HG03342 (cell line): ENCODE data around the gene EFNA4.

ENCODE experiments used
- ATAC-seq: cut with Tn5 transposase; IDR thresholded peaks from one replicate; pipeline ENCODE4 v1.9.1; 2021; ENCODE audit warnings: mild to moderate bottlenecking, moderate library complexity; ENCODE audit not compliant: unreplicated experiment

Gene EFNA4

DNA sequence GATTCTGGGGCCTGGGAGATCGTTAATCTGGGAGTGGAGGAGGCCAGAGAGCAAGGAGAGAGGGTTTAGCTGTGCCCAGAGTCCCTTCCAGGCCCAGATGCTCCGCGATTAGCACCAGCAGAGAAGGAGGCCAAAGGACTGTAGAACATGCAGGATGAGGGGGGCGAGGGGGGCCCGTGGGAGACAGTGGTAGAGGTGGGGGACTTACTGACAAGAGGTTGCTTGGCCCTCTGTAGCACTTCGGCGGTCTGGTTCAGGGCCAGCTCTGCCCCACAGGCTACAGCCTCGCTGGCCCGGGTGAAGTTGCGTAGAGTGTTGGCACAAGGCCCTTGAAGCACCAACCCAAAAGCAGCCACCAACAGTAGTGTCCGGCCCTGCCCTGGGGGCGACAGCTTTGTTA lies 30.7 kb upstream of the EFNA4 start:
- ATAC-seq: no peak

DNA sequence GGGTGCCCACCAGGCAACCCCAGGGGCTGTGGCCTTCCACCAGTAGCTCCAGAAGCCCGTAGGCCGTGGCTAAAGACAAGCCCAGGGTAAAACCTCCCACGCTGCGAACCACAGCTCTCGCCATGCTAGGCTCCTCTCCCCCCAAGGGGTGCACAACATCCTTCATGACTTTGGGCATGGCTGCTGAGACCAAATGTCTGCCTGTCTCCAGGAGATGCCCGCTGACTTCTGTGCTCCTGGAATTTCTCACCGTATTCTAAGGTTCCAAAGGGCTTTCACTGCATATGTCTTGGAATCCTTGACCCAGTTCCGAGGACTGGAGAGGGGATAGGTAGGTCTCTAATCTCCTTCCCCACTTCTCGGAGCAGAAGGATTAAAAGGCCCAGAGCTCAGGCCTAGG lies 30.0 kb upstream of the EFNA4 start, which contains the start of the genes DCST1 and DCST2:
Gene DCST1, plus strand, starts transcription at position 301 of the 400 bp plus-strand sequence. CDS start 213 bp downstream, outside the sequence.
Gene DCST2, minus strand, starts transcription at position 258 of the 400 bp plus-strand sequence. Its CDS starts 80 bp downstream, at position 178.
- no peak for ATAC-seq

GRCh38 chr1:155034318-155035208 lies 29.0 kb upstream of the EFNA4 start:
- ATAC-seq: no peak

GRCh38 chr1:155035936-155036335 lies 27.6 kb upstream of the EFNA4 start:
- no peak for ATAC-seq

DNA sequence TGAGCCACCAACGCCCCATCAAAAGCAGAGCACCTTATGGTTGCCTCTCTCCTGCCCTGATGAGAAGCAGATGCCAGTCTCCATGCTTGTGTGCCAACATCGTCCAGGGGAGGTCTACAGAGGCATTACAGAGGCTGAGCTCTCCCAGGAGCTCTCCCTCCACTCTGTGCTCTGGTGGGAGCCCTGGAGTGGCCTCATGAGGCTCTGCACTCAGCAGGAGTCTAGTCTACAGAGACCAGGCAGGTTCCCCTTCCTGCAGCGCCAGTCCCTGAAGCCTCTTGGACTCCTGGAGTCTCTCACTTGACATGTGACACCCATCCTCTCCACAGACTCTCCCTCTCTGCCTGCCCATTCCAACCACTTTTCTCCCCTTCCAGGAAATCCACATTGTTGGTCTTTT lies 26.5 kb upstream of the EFNA4 start:
- ATAC-seq: no peak

DNA sequence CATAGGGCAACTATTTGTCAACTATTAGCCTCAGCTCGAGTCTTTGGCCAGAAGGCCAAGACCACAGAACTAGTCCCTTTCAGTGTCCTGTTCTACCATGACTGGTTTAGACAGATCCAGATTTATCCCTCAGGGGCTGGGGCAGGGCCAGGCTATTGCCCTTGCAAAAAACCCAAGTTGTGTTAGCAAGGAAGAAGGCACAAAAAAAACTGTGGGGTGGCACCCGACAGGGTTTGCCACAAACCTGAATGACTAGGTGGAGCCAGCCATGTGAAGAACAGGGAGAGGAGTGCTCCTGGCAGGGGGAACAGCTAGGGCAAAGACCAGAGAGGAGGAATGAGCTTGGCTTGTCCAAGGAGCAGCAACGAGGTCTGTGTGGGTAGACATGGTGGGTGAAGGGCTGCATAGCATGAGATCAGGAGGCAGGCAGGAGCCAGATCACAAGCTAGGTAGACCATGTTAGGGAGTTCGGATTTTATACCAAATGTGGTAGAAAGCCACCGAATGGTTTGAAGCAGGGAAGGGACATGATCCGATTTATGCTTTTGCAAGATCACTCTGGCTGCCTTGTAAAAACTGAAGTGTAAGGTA lies 25.6 kb upstream of the EFNA4 start:
- no peak for ATAC-seq

GRCh38 chr1:155038602-155039307 lies 24.8 kb upstream of the EFNA4 start:
- ATAC-seq: no peak

DNA sequence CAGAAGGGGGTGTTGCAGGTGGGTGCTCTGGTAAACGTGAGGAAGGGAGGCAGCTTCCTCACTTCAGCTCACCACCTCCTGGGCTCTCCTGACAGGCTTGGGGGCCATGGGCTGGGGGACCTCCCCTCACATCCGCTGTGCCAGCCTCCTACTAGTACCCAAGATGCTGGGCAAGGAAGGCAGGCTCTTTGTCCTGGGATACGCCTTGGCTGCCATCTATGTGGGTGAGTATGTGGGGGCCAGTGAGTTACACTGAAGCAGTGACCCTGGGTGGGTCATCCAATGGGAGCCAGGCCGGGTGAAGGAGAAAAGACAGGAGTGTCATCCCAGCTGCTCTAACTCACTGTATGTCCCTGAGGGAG lies 24.3 kb upstream of the EFNA4 start:
- ATAC-seq: no peak

DNA sequence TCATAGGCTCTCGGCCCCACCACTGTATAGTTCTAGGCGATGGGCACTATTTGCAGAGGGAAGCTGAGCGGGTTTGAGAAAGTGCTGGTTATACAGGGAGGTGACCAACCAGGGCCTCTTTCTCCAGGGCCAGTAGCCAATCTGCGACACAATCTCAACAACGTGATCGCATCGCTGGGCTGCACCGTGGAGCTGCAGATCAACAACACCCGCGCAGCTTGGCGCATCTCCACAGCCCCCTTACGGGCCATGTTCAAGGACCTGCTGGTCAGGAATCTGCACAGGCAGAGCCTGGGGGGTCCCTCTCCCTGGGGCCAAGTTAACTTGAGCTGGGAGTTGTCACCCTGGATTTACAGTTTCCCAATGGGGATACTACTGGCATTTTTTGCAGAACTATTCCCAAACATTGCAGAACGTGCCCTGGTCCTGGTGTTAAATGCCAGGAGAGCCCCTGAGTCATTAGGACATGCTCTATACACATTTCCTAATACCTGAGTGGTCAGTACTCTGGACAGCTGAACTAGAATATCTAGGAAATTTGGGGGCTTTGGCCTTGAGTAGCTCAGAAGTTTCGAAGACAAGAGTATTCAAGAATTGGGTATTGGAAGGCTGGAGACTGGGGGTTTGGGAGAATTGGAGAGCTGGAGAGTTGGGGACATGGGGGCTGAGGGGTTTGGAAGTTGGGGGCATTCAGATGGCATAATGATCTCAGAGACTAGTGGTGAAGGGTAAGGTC lies 23.0 kb upstream of the EFNA4 start:
- no peak for ATAC-seq

- no peak for ATAC-seq
Observed at GRCh38 chr1:155042789-155043188, 20.8 kb upstream of the EFNA4 start.

DNA sequence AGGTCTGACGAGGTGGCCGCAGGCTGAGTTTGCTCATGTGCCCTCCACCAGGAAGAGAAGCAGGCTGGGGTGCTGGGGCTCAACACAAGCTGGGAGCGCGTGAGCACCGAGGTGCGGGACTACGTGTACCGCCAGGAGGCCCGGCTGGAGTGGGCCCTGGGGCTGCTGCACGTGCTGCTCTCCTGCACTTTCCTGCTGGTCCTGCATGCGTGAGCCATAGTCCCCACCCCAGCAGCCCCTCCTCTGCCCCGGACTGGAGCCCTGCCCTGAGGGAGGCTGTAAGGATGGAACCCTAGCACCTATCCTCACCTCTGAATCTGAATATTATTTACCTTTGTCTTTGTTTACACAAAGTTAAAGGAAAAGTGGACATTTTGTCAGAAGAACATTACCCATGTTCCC lies 20.2 kb upstream of the EFNA4 start:
- ATAC-seq: no peak

DNA sequence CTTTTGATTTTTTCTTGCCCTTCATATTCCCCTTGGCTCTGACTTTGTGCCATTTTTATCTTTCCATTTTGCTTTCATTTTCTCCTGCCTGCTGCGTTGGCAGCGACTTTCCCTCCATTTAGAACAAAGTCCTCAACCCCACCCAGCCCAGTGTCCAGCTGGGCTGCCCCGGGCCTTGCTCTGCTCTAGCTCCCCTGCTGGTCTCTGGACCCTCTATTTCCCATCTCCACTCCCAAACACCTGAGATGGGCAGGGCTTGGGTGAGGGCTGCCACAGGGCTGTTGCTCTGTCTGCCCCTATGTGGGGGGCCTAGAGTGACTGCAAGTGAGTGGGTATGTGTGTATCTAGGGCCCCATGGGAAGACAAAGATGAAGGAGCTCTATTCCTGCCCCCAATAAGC lies 19.7 kb upstream of the EFNA4 start:
- ATAC-seq: no peak

DNA sequence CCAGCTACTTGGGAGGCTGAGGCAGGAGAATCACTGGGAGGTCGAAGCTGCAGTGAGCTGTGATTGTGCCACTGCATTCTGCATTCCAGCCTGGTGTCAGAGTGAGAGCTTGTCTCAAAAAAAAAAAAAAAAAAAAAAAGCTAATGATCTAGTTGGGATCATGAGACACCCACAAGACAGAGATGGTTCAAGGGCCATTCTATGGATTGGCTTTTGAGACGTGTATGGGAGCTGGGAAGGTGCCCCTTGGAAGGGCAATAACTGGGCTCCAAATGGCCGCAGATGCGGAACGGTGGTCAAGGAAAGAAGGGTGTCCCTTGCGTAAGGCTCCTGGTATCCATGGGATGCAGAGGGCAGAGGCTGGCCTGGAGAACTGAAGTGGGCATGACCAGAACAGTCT lies 19.2 kb upstream of the EFNA4 start:
- ATAC-seq: no peak

GRCh38 chr1:155044812-155045657 lies 18.5 kb upstream of the EFNA4 start:
- no peak for ATAC-seq

DNA sequence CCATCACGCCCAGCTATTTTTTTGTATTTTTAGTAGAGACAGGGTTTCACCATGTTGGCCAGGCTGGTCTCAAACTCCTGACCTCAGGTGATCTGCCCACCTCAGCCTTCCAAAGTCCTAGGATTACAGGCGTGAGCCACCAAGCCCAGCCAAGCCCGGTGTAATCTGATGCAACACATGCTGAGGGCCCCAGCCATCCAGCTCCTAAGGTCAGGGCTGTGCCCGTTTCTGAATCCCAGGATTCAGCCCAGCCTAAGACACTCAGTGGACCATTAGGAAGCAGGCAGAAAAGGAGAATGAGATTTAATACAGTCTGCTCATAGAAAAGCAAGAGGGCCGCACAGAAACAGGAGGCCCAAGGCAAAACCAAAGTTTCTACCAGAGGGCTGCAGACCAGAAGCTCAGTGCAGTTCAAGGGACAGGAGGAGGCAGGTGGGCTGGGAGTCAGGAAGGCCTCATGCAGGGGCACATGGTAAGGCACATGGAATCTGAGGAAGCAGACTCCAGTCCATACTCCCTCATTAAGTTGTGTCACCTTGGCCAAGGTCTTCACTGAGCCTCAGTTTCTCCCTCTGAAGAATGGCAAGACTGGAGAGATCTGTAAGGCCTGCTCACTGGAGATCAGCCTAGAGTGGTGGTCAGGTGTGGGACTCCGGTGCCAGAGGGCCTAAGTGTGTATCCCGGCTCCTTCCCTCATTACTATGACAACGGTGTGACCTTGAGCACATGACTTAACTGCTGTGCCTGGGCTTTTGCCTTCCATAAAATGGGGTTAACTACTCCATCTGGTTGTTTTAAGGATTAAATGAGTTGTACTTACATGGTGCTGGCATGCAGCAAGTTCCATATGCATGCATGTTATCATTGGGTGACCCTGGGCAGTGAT lies 14.8 kb upstream of the EFNA4 start:
- no peak for ATAC-seq

DNA sequence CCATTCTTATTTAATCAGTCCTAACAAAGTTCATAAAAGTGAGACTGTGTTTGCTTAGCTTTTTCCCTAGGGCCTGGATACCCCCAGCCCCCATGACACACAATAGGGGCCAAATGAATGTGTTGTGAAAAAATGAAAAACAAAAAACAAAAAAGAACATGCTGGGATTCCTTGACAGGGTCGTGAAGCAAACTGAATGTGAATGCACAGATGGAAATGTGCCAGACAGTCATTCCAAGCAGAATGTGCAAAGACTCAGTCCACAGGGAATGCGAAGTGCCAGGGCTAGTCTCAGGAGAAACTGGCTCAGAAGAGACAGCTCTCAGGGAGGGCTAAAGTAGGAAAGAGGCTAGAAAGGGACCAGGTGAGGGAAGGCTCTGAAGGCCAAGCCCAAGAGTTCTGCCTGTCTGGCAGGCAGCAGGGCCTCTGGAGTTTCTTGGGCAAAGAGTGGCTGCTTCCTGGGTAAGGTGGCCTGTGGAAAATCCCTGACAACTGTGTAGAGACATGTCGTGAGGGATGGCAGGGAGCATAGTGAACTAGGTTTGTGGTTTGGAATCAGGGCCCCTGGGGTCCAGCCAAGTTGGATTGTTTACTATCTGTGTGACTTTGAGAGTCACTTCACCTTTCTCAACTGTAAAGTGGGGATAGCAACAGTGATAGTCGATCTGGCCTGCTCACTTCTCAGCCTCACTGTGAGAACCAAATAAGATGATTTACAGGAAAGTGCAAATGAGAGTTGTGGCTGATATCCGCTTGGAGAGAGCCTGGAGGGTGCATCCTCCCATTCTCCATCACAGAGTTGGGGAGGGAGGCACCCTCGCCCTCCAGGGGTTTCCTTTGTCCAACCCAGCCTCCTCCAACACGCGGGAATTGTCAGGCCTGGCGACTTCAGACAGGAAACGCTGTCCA lies 13.6 kb upstream of the EFNA4 start:
- no peak for ATAC-seq

DNA sequence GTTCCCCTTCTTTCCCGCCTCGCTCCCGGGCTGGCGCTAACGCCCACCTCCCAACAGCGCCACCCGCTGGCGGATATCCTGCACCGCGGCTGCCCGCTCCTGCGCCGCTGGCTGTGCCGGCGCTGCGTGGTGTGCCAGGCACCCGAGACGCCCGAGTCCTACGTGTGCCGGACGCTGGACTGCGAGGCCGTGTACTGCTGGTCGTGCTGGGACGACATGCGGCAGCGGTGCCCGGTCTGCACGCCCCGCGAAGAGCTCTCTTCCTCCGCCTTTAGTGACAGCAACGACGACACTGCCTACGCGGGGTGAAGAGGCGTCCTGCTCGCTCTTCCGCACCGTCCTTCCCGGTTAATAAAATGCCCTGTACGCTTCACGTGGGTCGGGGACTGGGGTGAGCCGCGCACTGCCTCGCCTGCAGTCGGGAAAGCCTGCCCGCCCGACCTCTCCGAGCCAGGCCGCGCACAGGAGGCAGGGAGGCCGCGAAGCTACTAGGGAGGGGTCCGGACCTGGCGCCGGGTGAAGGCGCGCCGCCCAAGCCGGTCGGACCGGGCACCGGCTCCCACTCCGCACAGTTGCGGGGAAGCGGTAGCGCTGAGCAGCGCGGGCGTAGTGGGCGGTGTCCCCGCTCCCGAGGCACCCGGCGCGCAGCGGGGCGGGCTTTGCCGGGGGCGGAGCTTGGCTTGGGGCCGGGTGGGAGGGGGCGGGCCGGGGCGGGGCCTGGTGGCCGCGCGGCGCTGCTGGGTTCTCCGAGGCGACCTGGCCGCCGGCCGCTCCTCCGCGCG lies 12.8 kb upstream of the EFNA4 start, which contains the start of gene ADAM15:
Gene ADAM15, plus strand, starts transcription at position 757 of the 782 bp plus-strand sequence. CDS start 71 bp downstream, outside the sequence.
- ATAC-seq: peak; percentile 47
